A549 (cell line): ENCODE measurements around the gene RTN4RL1. TPM values are rescaled to one million over a fixed set of nuclear protein-coding genes. Genes with fewer than 3 reads are reported as not detected.

Source experiments
- ATAC-seq, 2 experiments: fragments of 200-7000 bp in 1 of 2; fragments of >200 bp in 1 of 2; cut with Nextera tagmentation in 1 of 2; cut with Tn5 transposase in 1 of 2; 3 replicates each; pipeline versions ENCODE4 v1.8.0 to v1.9.1; 2018 to 2020; ENCODE audit warnings: mild to moderate bottlenecking in 1 of 2, moderate library complexity in 1 of 2
- CTCF ChIA-PET: fragments of 300-600 bp; sonication (Branson Sonifier 250); formaldehyde crosslinking; extraction: SDS; loops from one replicate; lab custom pipeline; 2021; ENCODE audit warnings: antibody characterized with exemption, inconsistent platforms; lab: Yijun Ruan, JAX
- POLR2A ChIA-PET: fragments of 350-600 bp; formaldehyde crosslinking; extraction: SDS; loops from one replicate; lab custom pipeline; 2021; ENCODE audit warnings: antibody characterized with exemption, inconsistent platforms; lab: Yijun Ruan, JAX
- DNase-seq, 2 experiments: peaks; one replicate each; pipeline versions ENCODE4 v3.0.0 to v3.0.0-alpha.2; 2011 to 2016; ENCODE audit warnings: low read depth in 1 of 2, low spot score in 1 of 2
- FAIRE-seq: peaks from 2 replicates; lab custom pipeline; 2011; peaks lifted over from hg19 to GRCh38; lab: Jason Lieb, UNC
- H3K27ac ChIP-seq, 2 experiments: fragments of >200 bp; sonication (Bioruptor Twin); formaldehyde crosslinking; 3 replicates each; pipeline ENCODE4 v1.5.1; 2016 to 2017
- H3K4me1 ChIP-seq: fragments of >200 bp; sonication (Bioruptor Twin); formaldehyde crosslinking; 3 replicates; pipeline ENCODE4 v1.6.1; 2016
- H3K4me2 ChIP-seq: fragments of >200 bp; sonication (Bioruptor Twin); formaldehyde crosslinking; 3 replicates; pipeline ENCODE4 v1.6.1; 2016
- H3K4me3 ChIP-seq: fragments of >200 bp; sonication (Bioruptor Twin); formaldehyde crosslinking; 3 replicates; pipeline ENCODE4 v1.5.1; 2016
- H3K9me3 ChIP-seq: fragments of >200 bp; sonication (Bioruptor Twin); formaldehyde crosslinking; 3 replicates; pipeline ENCODE4 v1.6.1; 2016
- CEBPB ChIP-seq, 2 experiments: fragments of >200 bp in 1 of 2; sonication (Bioruptor Twin) in 1 of 2; formaldehyde crosslinking in 1 of 2; IDR thresholded peaks; 2 replicates each; pipeline ENCODE4 v1.6.1; 2012 to 2016
- CHD2 ChIP-seq: fragments of 150-350 bp; IDR thresholded peaks from 2 replicates; pipeline ENCODE4 v1.6.1; 2014; ENCODE audit warnings: low read length; ENCODE audit not compliant: partially characterized antibody
- CTCF ChIP-seq: fragments of >200 bp; sonication (Bioruptor Twin); formaldehyde crosslinking; IDR thresholded peaks from 3 replicates; pipeline ENCODE4 v1.5.1; 2016
- E2F6 ChIP-seq: IDR thresholded peaks from 2 replicates; pipeline ENCODE4 v1.6.1; 2012; ENCODE audit warnings: low read depth, borderline replicate concordance
- EHMT2 ChIP-seq: fragments of 200-600 bp; sonication (generic); IDR thresholded peaks from 2 replicates; pipeline ENCODE4 v1.6.1; 2016; ENCODE audit warnings: antibody characterized with exemption, low read depth, mild to moderate bottlenecking, moderate library complexity
- ELK1 ChIP-seq: fragments of 150-350 bp; IDR thresholded peaks from 2 replicates; pipeline ENCODE4 v1.6.1; 2014; ENCODE audit warnings: low read depth, mild to moderate bottlenecking, low read length
- HEYL ChIP-seq: fragments of 250-450 bp; sonication (Bioruptor Pico); IDR thresholded peaks from 2 replicates; pipeline ENCODE4 v1.8.0; 2021; ENCODE audit warnings: mild to moderate bottlenecking, moderate library complexity
- HMGXB4 ChIP-seq: fragments of 250-450 bp; sonication (Bioruptor Pico); IDR thresholded peaks from 2 replicates; pipeline ENCODE4 v1.5.0; 2021; ENCODE audit warnings: mild to moderate bottlenecking, moderate library complexity, borderline replicate concordance
- HOXB5 ChIP-seq: fragments of 250-450 bp; sonication (Bioruptor Pico); IDR thresholded peaks from 2 replicates; pipeline ENCODE4 v1.5.0; 2020; ENCODE audit warnings: mild to moderate bottlenecking, moderate library complexity
- JUN ChIP-seq, 2 experiments: fragments of >200 bp; sonication (Bioruptor Twin); formaldehyde crosslinking; IDR thresholded peaks; 2 replicates in 1 of 2; 3 replicates in 1 of 2; pipeline ENCODE4 v1.6.1; 2016 to 2017
- KDM5A ChIP-seq: fragments of 200-600 bp; sonication (generic); IDR thresholded peaks from 2 replicates; pipeline ENCODE4 v1.6.1; 2016; ENCODE audit warnings: antibody characterized with exemption, mild to moderate bottlenecking
- MAFK ChIP-seq: fragments of 450-650 bp; IDR thresholded peaks from 2 replicates; pipeline ENCODE4 v1.6.1; 2014; ENCODE audit not compliant: partially characterized antibody
- NFE2L2 ChIP-seq: fragments of 150-350 bp; conservative IDR thresholded peaks from 2 replicates; pipeline ENCODE4 v1.6.1; 2014; ENCODE audit warnings: low read length
- PBX3 ChIP-seq: IDR thresholded peaks from 2 replicates; pipeline ENCODE4 v1.6.1; 2012
- POLR2AphosphoS2 ChIP-seq: conservative IDR thresholded peaks from 2 replicates; pipeline ENCODE4 v1.6.1; 2012; ENCODE audit warnings: low read length, improper control_type of control experiment, inconsistent platforms
- RNF2 ChIP-seq: fragments of 200-600 bp; sonication (generic); IDR thresholded peaks from 2 replicates; pipeline ENCODE4 v1.6.1; 2016; ENCODE audit warnings: low read depth, mild to moderate bottlenecking, antibody characterized with exemption, moderate library complexity, borderline replicate concordance
- WGBS: methylation state at CpG from one replicate; pipeline ENCODE4 v1.1.6; 2017; ENCODE audit errors: missing lambda C conversion rate; 5-methylcytosine and 5-hydroxymethylcytosine counted together
- polyA plus RNA-seq, 4 experiments: library from polyadenylated mRNA; depleted of rRNA in 3 of 4; stranded (reverse); fragments of >200 nt; fragmentation: RNase III in 1 of 4; extraction: RNeasy Plus Mini Kit Qiagen cat#74134 plus additional on column Dnase treatment in 1 of 4; gene quantifications; 2 replicates in 3 of 4; 3 replicates in 1 of 4; pipeline ENCODE4 v1.2.3, GENCODE V29; 2011 to 2017

Gene RTN4RL1
- polyA plus RNA-seq, 2 of the 4 experiments (the other 2 are of a cell fraction): 0.39 to 1.5 TPM

- no peak overlapping the region for H3K4me3 ChIP-seq
- no peak for ATAC-seq
- FAIRE-seq: no peak
- no peaks in the 10 kb centered on the region for H3K9me3 ChIP-seq
- no peaks in the 10 kb centered on the region for H3K4me1 ChIP-seq
- no peak for TF ChIP-seq CEBPB (IDR thresholded peaks at IDR 0.05)
- no peak for TF ChIP-seq PBX3
- TF ChIP-seq MAFK: no peak
- TF ChIP-seq EHMT2: no peak
- TF ChIP-seq NFE2L2: no peak
- TF ChIP-seq POLR2AphosphoS2: no peak
- no peak for TF ChIP-seq ELK1
- TF ChIP-seq E2F6: no peak
- TF ChIP-seq RNF2: no peak
- no peak for DNase-seq
- WGBS: 78% methylated on average over 7 of the region's 7 CpGs
- no peak overlapping the region for H3K27ac ChIP-seq
- POLR2A ChIA-PET: no interaction called here
- CTCF ChIA-PET: interaction anchor here (1.6 to 5.6 kb wide), 3 partner anchors 11 to 83 kb away, joined by 3 to 31 read pairs (median 5); partner anchors contain the start of gene RTN4RL1
- H3K4me2 ChIP-seq: no peak overlapping the region
Measured at GRCh38 chr17:1942066-1942365, 83.1 kb downstream of the RTN4RL1 start.

GRCh38 chr17:1941272-1942065 is 83.7 kb downstream of the RTN4RL1 start:
- Histone ChIP-seq H3K4me3 (no peak overlapping the region), H3K9me3 (no peaks in the 10 kb centered on the region), H3K4me1 (no peaks in the 10 kb centered on the region)
- CTCF ChIA-PET: interaction anchor here (0.6 to 5.6 kb wide), 7 partner anchors 10 to 100 kb away, joined by 3 to 31 read pairs (median 3); partner anchors contain the start of genes OVCA2 and RTN4RL1
- ATAC-seq: no peak
- TF ChIP-seq CHD2 (no peak), HOXB5 (CRISPR knock-in tag) (no peak), JUN (IDR thresholded peaks at IDR 0.05) (no peak), NFE2L2 (no peak), HEYL (CRISPR knock-in tag) (no peak), CTCF (no peak), KDM5A (no peak), CEBPB (IDR thresholded peaks at IDR 0.05) (no peak), HMGXB4 (CRISPR knock-in tag) (no peak)
- TF ChIP-seq, all 56 proteins: peak for 0
- no peak for DNase-seq
- WGBS: 70% methylated on average over 19 of the region's 23 CpGs
- POLR2A ChIA-PET: no interaction called here
- FAIRE-seq: no peak
- Histone ChIP-seq H3K4me2 (no peak overlapping the region), H3K27ac (no peak overlapping the region)
